ENCODE results near the gene ERC1. TPM values are rescaled to one million over a fixed set of nuclear protein-coding genes. Genes with fewer than 3 reads are reported as not detected.

Gene ERC1
- polyA plus RNA-seq, 1 donor = 17.5 TPM

- DNase-seq = no peak
- WGBS (ENCODE audit: insufficient coverage, low lambda C conversion rate) = 69% methylated on average over 4 of the region's 10 CpGs
These were observed 519.2 kb downstream of the ERC1 start for GRCh38 chr12:1510056-1510812.

DNA sequence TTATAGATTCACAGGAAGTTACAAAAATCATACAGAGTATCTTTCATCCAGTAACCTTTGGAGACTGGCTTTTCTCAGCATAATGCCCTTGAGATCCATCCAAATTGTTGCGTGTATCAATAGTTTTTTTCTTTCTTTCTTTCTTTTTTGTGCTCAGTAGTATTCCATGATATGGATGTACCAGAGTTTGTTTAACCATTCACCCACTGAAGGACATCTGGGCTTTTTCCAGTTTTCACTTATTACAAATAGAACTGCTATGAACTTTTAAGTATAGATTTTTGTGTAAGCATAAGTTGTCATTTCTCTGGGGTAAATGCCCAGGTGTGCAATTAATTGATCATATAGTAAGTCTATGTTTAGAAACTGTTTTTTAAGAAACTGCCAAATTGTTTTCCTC is 524.0 kb downstream of the ERC1 start:
- no peak overlapping the region for H3K4me3 ChIP-seq (ENCODE audit: low read length)
- H3K27ac ChIP-seq (ENCODE audit: low read length) = no peak overlapping the region
- H3K9me3 ChIP-seq (ENCODE audit: control insufficient read depth, low read depth, low read length) = peaks cover 7% of the 10 kb centered on the region
- H3K27me3 ChIP-seq (ENCODE audit: control insufficient read depth, insufficient read depth, low read length) = peaks cover 4% of the 10 kb centered on the region
- no peak for DNase-seq
- no peaks in the 10 kb centered on the region for H3K36me3 ChIP-seq (ENCODE audit: control insufficient read depth, insufficient read depth, low read length)
- 100% methylated on average over 1 of the region's 1 CpG for WGBS (ENCODE audit: insufficient coverage, low lambda C conversion rate)
- H3K4me1 ChIP-seq (ENCODE audit: control insufficient read depth, insufficient read depth, low read length) = peaks cover 5% of the 10 kb centered on the region

More at GRCh38 chr12:1510056-1510812, 519.2 kb downstream of the ERC1 start:
- H3K9me3 ChIP-seq (ENCODE audit: control insufficient read depth, low read depth, low read length) = peaks cover under 1% of the 10 kb centered on the region
- no peaks in the 10 kb centered on the region for H3K36me3 ChIP-seq (ENCODE audit: control insufficient read depth, insufficient read depth, low read length)
- no peaks in the 10 kb centered on the region for H3K27me3 ChIP-seq (ENCODE audit: control insufficient read depth, insufficient read depth, low read length)
- no peak overlapping the region for H3K27ac ChIP-seq (ENCODE audit: low read length)
- no peak overlapping the region for H3K4me3 ChIP-seq (ENCODE audit: low read length)
- no peaks in the 10 kb centered on the region for H3K4me1 ChIP-seq (ENCODE audit: control insufficient read depth, insufficient read depth, low read length)

- Histone ChIP-seq H3K27ac (ENCODE audit: low read length) (no peak overlapping the region), H3K4me3 (ENCODE audit: low read length) (no peak overlapping the region), H3K9me3 (ENCODE audit: control insufficient read depth, low read depth, low read length) (peaks cover 7% of the 10 kb centered on the region), H3K4me1 (ENCODE audit: control insufficient read depth, insufficient read depth, low read length) (peaks cover 5% of the 10 kb centered on the region), H3K36me3 (ENCODE audit: control insufficient read depth, insufficient read depth, low read length) (no peaks in the 10 kb centered on the region), H3K27me3 (ENCODE audit: control insufficient read depth, insufficient read depth, low read length) (peaks cover 4% of the 10 kb centered on the region)
- no peak for DNase-seq
- WGBS (ENCODE audit: insufficient coverage, low lambda C conversion rate) = no CpG with 5 or more reads among the region's 1 CpG
These were observed 524.4 kb downstream of the ERC1 start for GRCh38 chr12:1515428-1515827.

DNA sequence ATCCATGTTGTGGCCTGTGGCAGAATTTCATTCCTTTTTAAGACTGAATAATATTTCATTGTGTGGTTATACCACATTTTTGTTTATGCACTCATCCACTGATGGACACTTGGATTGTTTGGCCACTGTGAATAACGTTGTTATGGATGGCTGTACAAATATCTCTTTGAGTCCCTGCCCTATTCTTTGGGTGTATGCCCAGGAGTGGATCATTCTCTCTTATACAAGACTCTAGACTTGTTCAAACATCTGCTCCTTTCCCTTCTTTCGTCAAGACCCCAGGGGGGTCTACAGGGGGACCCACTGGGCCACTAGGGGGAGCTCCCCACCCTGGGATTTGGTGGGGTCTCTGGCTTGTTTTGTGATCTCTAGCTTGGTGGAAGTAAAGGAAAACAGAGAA is 526.0 kb downstream of the ERC1 start:
- Histone ChIP-seq H3K27ac (ENCODE audit: low read length) (no peak overlapping the region), H3K9me3 (ENCODE audit: control insufficient read depth, low read depth, low read length) (peaks cover 7% of the 10 kb centered on the region), H3K4me1 (ENCODE audit: control insufficient read depth, insufficient read depth, low read length) (peaks cover 5% of the 10 kb centered on the region), H3K27me3 (ENCODE audit: control insufficient read depth, insufficient read depth, low read length) (peaks cover 4% of the 10 kb centered on the region), H3K36me3 (ENCODE audit: control insufficient read depth, insufficient read depth, low read length) (no peaks in the 10 kb centered on the region), H3K4me3 (ENCODE audit: low read length) (no peak overlapping the region)
- no CpG with 5 or more reads among the region's 2 CpGs for WGBS (ENCODE audit: insufficient coverage, low lambda C conversion rate)
- no peak for DNase-seq

DNA sequence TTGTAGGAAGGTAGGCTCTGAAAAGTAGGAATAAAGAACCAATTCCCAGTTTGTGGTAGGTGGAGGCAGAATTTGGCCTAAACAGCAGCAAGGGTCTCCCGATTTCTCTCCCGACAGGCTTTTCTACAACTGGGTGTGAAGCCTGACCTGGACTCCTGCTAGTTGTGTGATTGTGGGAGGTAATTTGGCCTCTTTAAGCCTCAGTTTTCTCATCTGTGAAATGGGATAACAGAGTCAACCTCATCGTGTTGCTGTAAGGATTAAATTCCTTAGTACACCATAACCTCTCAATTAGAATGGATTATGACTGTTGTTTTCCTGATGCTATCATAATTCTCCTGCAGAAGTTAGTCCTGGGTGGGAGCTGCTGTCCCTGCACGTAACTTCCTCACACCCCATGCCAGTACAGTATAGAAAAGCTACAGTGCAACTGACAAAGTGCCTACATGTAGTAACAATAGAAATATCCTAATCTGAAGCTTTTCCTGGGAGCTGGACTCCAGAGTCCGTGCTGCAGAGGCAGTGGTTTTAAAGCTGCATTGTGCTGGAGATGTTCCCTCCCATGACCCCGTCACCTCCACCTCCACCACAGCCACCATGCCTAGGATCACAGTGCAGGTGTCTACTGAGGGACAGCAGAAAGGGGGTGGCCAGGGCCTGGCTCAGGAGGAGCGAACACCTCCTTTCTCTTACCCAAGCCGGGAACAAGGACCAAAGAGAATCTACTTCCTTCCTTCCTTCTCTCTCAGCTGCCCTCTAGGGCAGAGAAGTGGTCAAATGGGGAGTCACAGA is 526.9 kb downstream of the ERC1 start:
- H3K36me3 ChIP-seq (ENCODE audit: control insufficient read depth, insufficient read depth, low read length) = no peaks in the 10 kb centered on the region
- H3K27me3 ChIP-seq (ENCODE audit: control insufficient read depth, insufficient read depth, low read length) = peaks cover 4% of the 10 kb centered on the region
- peaks cover 7% of the 10 kb centered on the region for H3K9me3 ChIP-seq (ENCODE audit: control insufficient read depth, low read depth, low read length)
- WGBS (ENCODE audit: insufficient coverage, low lambda C conversion rate) = no CpG with 5 or more reads among the region's 8 CpGs
- no peak overlapping the region for H3K4me3 ChIP-seq (ENCODE audit: low read length)
- H3K27ac ChIP-seq (ENCODE audit: low read length) = no peak overlapping the region
- H3K4me1 ChIP-seq (ENCODE audit: control insufficient read depth, insufficient read depth, low read length) = peaks cover 5% of the 10 kb centered on the region
- DNase-seq = no peak

- no peaks in the 10 kb centered on the region for H3K36me3 ChIP-seq (ENCODE audit: control insufficient read depth, insufficient read depth, low read length)
- no peak overlapping the region for H3K4me3 ChIP-seq (ENCODE audit: low read length)
- peaks cover 5% of the 10 kb centered on the region for H3K4me1 ChIP-seq (ENCODE audit: control insufficient read depth, insufficient read depth, low read length)
- no peak overlapping the region for H3K27ac ChIP-seq (ENCODE audit: low read length)
- no peak for DNase-seq
- WGBS (ENCODE audit: insufficient coverage, low lambda C conversion rate) = 80% methylated on average over 1 of the region's 29 CpGs
- H3K9me3 ChIP-seq (ENCODE audit: control insufficient read depth, low read depth, low read length) = peaks cover 7% of the 10 kb centered on the region
- H3K27me3 ChIP-seq (ENCODE audit: control insufficient read depth, insufficient read depth, low read length) = peaks cover 11% of the 10 kb centered on the region
These were observed 527.8 kb downstream of the ERC1 start for GRCh38 chr12:1518591-1519516.

DNA sequence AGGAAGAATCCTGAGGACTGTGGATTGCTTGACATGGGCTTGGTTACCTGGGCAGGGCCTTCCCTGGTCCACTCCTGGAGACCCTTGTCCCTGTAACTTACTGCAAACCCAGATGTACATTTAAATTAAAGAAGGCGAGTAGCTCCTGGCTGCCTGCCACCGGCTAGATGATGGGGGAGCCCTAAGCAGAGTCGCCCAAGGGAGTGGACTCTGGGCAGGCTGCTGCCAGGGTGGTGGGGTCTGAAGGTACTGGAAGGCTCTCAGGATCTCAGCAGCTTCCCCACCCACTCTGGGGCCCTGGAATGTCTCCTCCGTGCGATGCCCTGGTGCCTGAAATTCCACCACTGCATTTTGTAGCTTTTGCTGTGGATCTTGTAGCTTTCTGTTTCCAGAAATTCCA is 528.6 kb downstream of the ERC1 start:
- H3K36me3 ChIP-seq (ENCODE audit: control insufficient read depth, insufficient read depth, low read length) = no peaks in the 10 kb centered on the region
- H3K9me3 ChIP-seq (ENCODE audit: control insufficient read depth, low read depth, low read length) = peaks cover 7% of the 10 kb centered on the region
- peaks cover 16% of the 10 kb centered on the region for H3K27me3 ChIP-seq (ENCODE audit: control insufficient read depth, insufficient read depth, low read length)
- DNase-seq = no peak
- peaks cover 5% of the 10 kb centered on the region for H3K4me1 ChIP-seq (ENCODE audit: control insufficient read depth, insufficient read depth, low read length)
- no peak overlapping the region for H3K27ac ChIP-seq (ENCODE audit: low read length)
- H3K4me3 ChIP-seq (ENCODE audit: low read length) = no peak overlapping the region
- WGBS (ENCODE audit: insufficient coverage, low lambda C conversion rate) = no CpG with 5 or more reads among the region's 5 CpGs

DNA sequence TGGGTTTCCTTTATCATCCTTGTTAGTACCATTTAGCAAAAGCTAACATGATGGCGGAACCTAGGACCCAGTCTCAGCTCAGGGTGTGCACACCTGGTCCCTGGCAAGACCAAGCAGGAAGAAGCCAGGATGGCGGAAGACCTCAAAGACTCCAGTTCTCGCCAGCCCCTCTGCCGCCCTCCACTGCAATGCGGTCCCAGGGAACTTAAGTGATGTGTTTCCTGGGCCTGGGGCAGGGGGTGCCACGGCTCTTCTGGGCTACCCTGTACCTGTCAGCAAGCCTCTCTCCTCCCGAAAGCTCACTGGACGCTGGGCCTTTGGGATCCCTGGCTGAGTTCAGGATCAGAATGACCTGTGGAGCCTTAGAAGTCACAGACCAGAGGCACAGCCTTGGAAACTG is 532.0 kb downstream of the ERC1 start:
- Histone ChIP-seq H3K4me3 (ENCODE audit: low read length) (no peak overlapping the region), H3K27ac (ENCODE audit: low read length) (no peak overlapping the region), H3K4me1 (ENCODE audit: control insufficient read depth, insufficient read depth, low read length) (peaks cover 5% of the 10 kb centered on the region), H3K9me3 (ENCODE audit: control insufficient read depth, low read depth, low read length) (no peaks in the 10 kb centered on the region), H3K36me3 (ENCODE audit: control insufficient read depth, insufficient read depth, low read length) (no peaks in the 10 kb centered on the region), H3K27me3 (ENCODE audit: control insufficient read depth, insufficient read depth, low read length) (peaks cover 25% of the 10 kb centered on the region)
- no peak for DNase-seq
- WGBS (ENCODE audit: insufficient coverage, low lambda C conversion rate) = no CpG with 5 or more reads among the region's 8 CpGs

GRCh38 chr12:1523558-1524050 is 532.6 kb downstream of the ERC1 start:
- Histone ChIP-seq H3K4me3 (ENCODE audit: low read length) (no peak overlapping the region), H3K4me1 (ENCODE audit: control insufficient read depth, insufficient read depth, low read length) (peaks cover 5% of the 10 kb centered on the region), H3K9me3 (ENCODE audit: control insufficient read depth, low read depth, low read length) (no peaks in the 10 kb centered on the region), H3K36me3 (ENCODE audit: control insufficient read depth, insufficient read depth, low read length) (no peaks in the 10 kb centered on the region), H3K27me3 (ENCODE audit: control insufficient read depth, insufficient read depth, low read length) (peaks cover 28% of the 10 kb centered on the region), H3K27ac (ENCODE audit: low read length) (no peak overlapping the region)
- 50% methylated on average over 2 of the region's 13 CpGs for whole genome bisulfite sequencing (ENCODE audit: insufficient coverage, low lambda C conversion rate)
- DNase-seq = no peak

GRCh38 chr12:1525858-1526257 is 534.8 kb downstream of the ERC1 start:
- H3K4me1 ChIP-seq (ENCODE audit: control insufficient read depth, insufficient read depth, low read length) = peaks cover 3% of the 10 kb centered on the region
- DNase-seq = no peak
- H3K27me3 ChIP-seq (ENCODE audit: control insufficient read depth, insufficient read depth, low read length) = peaks cover 37% of the 10 kb centered on the region
- H3K4me3 ChIP-seq (ENCODE audit: low read length) = no peak overlapping the region
- H3K36me3 ChIP-seq (ENCODE audit: control insufficient read depth, insufficient read depth, low read length) = no peaks in the 10 kb centered on the region
- WGBS (ENCODE audit: insufficient coverage, low lambda C conversion rate) = 100% methylated on average over 1 of the region's 10 CpGs
- no peaks in the 10 kb centered on the region for H3K9me3 ChIP-seq (ENCODE audit: control insufficient read depth, low read depth, low read length)
- no peak overlapping the region for H3K27ac ChIP-seq (ENCODE audit: low read length)
